ENCODE data around the gene HOXA3. TPM values are rescaled to one million over a fixed set of nuclear protein-coding genes. Genes with fewer than 3 reads are reported as not detected.

The HOXA3 gene
- total and polyA plus RNA-seq, 2 experiments from 2014 or later = 0.83 to 4.1 TPM

GRCh38 chr7:27165996-27166530, 13.7 kb upstream of the HOXA3 start:
- Histone ChIP-seq H3K27me3 (peaks cover 98% of the 10 kb centered on the region), H3K4me1 (ENCODE audit: insufficient read depth) (peaks cover 22% of the 10 kb centered on the region), H3K9me2 (replicated peaks; ENCODE audit: insufficient read depth) (no peaks in the 10 kb centered on the region), H3K4me2 (peak overlapping the region; percentile 96), H2AFZ (peak overlapping the region; percentile 14), H3K27ac (peak overlapping the region; percentile 96), H3K79me2 (peaks cover 87% of the 10 kb centered on the region), H4K20me1 (ENCODE audit: insufficient read depth, poor library complexity, severe bottlenecking) (peaks cover 9% of the 10 kb centered on the region), H3K4me3 (peak overlapping the region; percentile 29), H3K36me3 (replicated peaks; ENCODE audit: insufficient read depth, low read depth) (no peaks in the 10 kb centered on the region), H3K9me3 (ENCODE audit: low read depth) (no peaks in the 10 kb centered on the region)
- no peak for DNase-seq (ENCODE audit: low spot score)
- 10% methylated on average over 46 of the region's 46 CpGs for WGBS (ENCODE audit: low lambda C conversion rate, missing lambda C conversion rate)
- no peak for TF ChIP-seq CTCF (IDR thresholded peaks at IDR 0.05; ENCODE audit: poor library complexity)
- peak; percentile 81 for TF ChIP-seq EZH2 (IDR thresholded peaks at IDR 0.05; ENCODE audit: borderline replicate concordance)

GRCh38 chr7:27165089-27165995, 13.0 kb upstream of the HOXA3 start, which contains the start of gene HOXA9:
HOXA9 (minus strand) TSS chr7:27165537; CDS start chr7:27165457, 80 bp downstream.
- H3K27me3 ChIP-seq = peaks cover 92% of the 10 kb centered on the region

GRCh38 chr7:27164367-27165088, 12.1 kb upstream of the HOXA3 start:
- peaks cover 92% of the 10 kb centered on the region for H3K27me3 ChIP-seq
- no peaks in the 10 kb centered on the region for H3K36me3 ChIP-seq (replicated peaks; ENCODE audit: insufficient read depth, low read depth)
- peaks cover 29% of the 10 kb centered on the region for H3K4me1 ChIP-seq (ENCODE audit: insufficient read depth)
- peak overlapping the region; percentile 96 for H3K27ac ChIP-seq
- peak overlapping the region; percentile 96 for H3K4me2 ChIP-seq
- whole genome bisulfite sequencing (ENCODE audit: low lambda C conversion rate, missing lambda C conversion rate) = 23% methylated on average over 37 of the region's 47 CpGs
- H2AFZ ChIP-seq = no peak overlapping the region
- peak overlapping the region; percentile 12 for H3K4me3 ChIP-seq
- no peaks in the 10 kb centered on the region for H3K9me3 ChIP-seq (ENCODE audit: low read depth)
- H3K9me2 ChIP-seq (replicated peaks; ENCODE audit: insufficient read depth) = no peaks in the 10 kb centered on the region
- peak; percentile 26 for TF ChIP-seq EZH2phosphoT487 (IDR thresholded peaks at IDR 0.05; ENCODE audit: low read depth, severe bottlenecking, unreplicated experiment)
- peak; percentile 91 for TF ChIP-seq EZH2 (IDR thresholded peaks at IDR 0.05; ENCODE audit: borderline replicate concordance)
- TF ChIP-seq CTCF (IDR thresholded peaks at IDR 0.05; ENCODE audit: poor library complexity) = peak; percentile 8
- no peak for DNase-seq (ENCODE audit: low spot score)
- no peaks in the 10 kb centered on the region for H4K20me1 ChIP-seq (ENCODE audit: insufficient read depth, poor library complexity, severe bottlenecking)
- H3K79me2 ChIP-seq = peaks cover 72% of the 10 kb centered on the region

More at GRCh38 chr7:27165089-27165995, 13.0 kb upstream of the HOXA3 start, which contains the start of gene HOXA9:
- DNase-seq (ENCODE audit: low spot score) = no peak
- H3K9me3 ChIP-seq (ENCODE audit: low read depth) = no peaks in the 10 kb centered on the region
- peak within 1 kb of the TSS; percentile 96 for H3K27ac ChIP-seq
- TF ChIP-seq CTCF (IDR thresholded peaks at IDR 0.05; ENCODE audit: poor library complexity) (no peak), EZH2 (IDR thresholded peaks at IDR 0.05; ENCODE audit: borderline replicate concordance) (peak; percentile 84), EZH2phosphoT487 (IDR thresholded peaks at IDR 0.05; ENCODE audit: low read depth, severe bottlenecking, unreplicated experiment) (no peak)
- peaks cover 2% of the 10 kb centered on the region for H4K20me1 ChIP-seq (ENCODE audit: insufficient read depth, poor library complexity, severe bottlenecking)
- H3K79me2 ChIP-seq = peaks cover 79% of the 10 kb centered on the region
- H3K4me3 ChIP-seq = peak within 1 kb of the TSS; percentile 29
- no peaks in the 10 kb centered on the region for H3K36me3 ChIP-seq (replicated peaks; ENCODE audit: insufficient read depth, low read depth)
- H3K9me2 ChIP-seq (replicated peaks; ENCODE audit: insufficient read depth) = no peaks in the 10 kb centered on the region
- H3K4me1 ChIP-seq (ENCODE audit: insufficient read depth) = peaks cover 27% of the 10 kb centered on the region
- peak within 1 kb of the TSS; percentile 14 for H2AFZ ChIP-seq
- WGBS (ENCODE audit: low lambda C conversion rate, missing lambda C conversion rate) = 21% methylated on average over 78 of the region's 82 CpGs
- H3K4me2 ChIP-seq = peak within 1 kb of the TSS; percentile 96

Data from hepatocyte (in vitro differentiated cells).